Measurements from ENCODE around the gene ATXN1.

GRCh38 chr6:16413399-16413798 lies 347.9 kb downstream of the ATXN1 start:
- TF ChIP-seq CTCF (IDR thresholded peaks at IDR 0.05; ENCODE audit: insufficient read depth, low read length) (no peak), POLR2AphosphoS5 (IDR thresholded peaks at IDR 0.05; ENCODE audit: low read depth) (no peak), SPI1 (IDR thresholded peaks at IDR 0.05; ENCODE audit: borderline replicate concordance, low read depth) (no peak), REST (IDR thresholded peaks at IDR 0.05; ENCODE audit: insufficient replicate concordance, low read depth) (no peak)

Data from HL-60 (cell line).